GM19452 (cell line): ENCODE data around the gene DONSON.

Experiments
- ATAC-seq: cut with Tn5 transposase; IDR thresholded peaks from one replicate; pipeline ENCODE4 v1.9.1; 2021; ENCODE audit not compliant: unreplicated experiment

Gene DONSON

DNA sequence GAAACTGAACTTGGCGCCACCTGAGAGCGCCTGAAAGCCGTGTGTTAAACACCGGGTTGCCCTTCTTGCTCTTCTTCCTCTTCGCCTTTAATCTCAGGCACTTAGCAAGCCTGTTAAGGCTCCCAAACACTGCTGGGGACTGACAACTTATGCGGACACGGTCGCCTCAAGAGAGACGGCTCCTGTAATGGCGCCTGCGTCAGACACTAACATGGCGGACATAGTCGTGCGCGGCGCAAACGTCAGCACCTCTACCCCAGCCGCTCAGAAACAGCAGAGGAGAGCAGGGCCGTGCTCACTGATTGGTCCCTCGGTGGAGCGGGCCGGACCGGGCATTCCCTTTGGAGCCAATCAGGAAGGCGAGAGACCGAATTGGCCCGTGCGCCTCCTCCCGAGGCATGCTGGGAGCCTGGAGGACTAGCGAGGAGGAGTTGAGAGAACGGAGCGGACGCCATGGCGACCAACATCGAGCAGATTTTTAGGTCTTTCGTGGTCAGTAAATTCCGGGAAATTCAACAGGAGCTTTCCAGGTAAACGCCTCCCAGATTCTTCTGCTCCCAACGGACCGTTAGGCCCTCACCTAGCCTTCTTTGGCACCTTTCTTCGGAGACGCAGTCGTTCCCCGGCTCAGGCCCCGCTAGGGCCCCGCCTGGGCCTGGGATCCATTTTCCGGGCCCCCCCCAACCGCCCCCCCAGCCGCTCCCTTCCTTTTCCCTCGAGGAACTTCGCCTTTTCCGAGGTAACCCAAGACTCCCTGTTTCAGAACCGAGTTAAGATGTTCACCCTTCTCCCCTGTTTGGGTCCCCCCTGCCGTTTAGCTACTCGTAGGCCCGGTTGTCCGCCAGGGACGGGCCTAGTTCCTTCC, 45.6 kb downstream of the DONSON start, which contains the start of gene SON:
TSS of gene SON (plus strand) at position 399 of the 865 bp plus-strand sequence. CDS start at position 454, 55 bp downstream.
- ATAC-seq: peak; percentile 94

DNA sequence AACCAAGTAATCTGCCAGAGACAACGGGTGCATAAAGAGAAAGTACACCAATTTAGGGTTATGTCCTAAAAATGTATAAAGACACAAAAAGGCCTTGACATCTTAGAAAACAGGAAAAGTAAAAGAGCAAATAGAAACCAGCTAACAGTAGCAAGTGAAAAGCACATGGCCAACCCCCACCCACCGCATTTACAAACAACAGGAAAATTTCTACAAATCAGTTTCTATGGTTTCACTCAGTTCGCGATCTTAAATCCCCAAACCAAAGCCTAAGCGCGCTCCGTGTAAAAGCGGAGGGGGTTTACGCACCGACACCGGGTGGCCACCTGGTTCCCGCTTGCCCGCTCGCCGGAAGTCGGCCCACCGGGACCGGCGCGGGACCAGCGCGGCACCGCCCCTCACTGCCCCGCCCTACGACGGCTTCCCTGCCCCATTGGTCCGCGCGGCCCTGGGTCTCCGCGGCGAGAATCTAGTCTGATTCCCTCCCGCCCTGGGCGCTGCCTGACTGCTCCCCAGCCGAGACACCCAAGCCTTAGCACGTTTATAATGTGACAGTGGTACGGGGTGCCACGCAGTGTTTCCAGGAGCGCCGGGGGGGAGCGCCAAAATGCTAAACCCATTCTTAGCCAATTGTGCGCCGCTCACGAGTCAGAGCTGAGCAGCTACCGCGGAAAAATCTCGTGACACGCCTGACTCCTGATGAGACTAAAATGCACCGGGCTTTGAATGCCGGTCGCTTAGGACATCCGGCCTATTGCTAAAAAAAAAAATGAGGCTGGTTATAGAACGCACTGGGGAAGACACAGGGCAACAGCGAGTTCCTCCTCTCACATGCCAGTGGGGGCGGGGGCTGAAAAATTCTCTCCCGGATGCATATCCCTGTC, 46.5 kb downstream of the DONSON start, which contains the start of gene GART:
TSS of gene GART (minus strand) at position 362 of the 884 bp plus-strand sequence. CDS start 2,802 bp downstream, outside the sequence.
- peak; percentile 55 for ATAC-seq

DNA sequence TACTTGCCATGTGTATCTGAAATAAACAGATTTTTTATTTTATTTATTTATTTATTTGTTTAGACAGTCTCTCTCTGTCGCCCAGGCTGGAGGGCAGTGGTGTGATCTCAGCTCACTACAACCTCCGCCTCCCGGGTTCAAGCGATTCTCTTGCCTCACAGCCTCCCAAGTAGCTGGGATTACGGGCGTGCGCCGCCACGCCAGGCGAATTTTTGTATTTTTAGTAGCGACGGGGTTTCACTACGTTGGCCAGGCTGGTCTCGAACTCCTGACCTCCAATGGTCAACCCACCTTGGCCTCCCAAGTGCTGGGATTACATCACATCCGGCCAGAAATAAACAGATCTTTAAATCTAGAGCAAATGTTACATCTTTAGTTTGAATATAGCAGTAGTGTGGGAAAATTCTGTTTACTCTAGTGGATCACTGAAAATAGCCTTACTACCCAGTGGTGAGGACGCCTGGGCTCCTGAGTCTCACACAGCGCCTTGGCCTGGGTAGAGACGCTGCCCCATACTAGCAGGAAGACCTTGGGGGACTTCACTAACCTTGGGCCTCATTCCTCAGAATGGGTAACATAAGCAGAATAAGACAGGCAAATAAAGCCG, 47.3 kb downstream of the DONSON start:
- no peak for ATAC-seq

DNA sequence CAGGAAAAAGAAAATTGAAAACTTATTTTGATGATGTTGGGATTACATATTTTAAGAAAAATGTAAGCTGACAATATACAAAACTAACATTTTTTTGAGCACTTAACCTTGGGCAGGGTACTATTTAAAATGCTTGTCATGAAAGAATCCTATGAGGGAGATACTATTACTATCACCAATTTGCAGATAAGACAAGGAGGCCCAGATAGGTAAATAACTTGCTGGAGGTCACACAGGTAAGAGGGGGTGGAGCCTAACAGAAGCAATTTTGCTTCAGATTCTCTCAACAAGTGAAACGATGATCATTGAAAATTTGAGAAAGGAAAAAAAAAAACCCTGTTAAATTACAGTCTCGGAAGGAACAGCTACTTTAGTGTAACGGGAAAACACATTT, 47.8 kb downstream of the DONSON start:
- ATAC-seq: no peak

DNA sequence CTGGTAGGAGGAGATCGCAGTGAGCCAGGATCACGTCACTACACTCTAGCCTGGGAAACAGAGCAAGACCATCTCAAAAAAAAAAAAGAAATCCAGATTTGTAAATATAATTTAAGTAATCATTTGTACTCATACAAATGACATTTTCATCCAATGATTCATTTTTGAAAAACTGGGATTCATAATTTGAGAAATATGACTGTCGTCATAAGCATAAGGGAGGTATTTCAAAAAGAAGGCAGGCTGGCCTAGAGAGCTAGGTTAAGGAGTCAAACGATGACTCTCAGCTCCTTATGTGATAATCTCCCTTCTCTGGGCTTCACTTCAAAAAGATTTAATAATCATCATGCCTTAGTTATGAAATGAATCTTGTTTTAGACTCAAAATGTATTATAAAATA, 48.9 kb downstream of the DONSON start:
- no peak for ATAC-seq

DNA sequence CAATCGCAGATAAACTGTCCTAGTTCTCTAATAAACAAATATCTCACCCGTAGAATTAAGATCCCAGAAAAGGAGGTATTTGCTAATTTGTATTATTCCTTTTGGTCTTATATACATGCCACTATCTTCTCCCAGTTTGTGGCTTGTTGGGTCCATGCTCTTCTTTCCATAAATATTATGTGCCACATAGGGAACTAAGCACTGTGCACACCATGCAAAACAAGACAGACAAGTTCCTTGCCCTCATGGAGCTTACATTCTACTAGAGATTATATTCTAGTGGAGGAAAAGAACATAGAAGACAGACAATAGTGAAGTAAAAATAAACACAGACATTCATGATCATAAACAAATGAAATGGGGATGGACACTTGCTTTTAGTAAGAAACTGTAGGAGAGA, 51.3 kb downstream of the DONSON start:
- ATAC-seq: no peak

DNA sequence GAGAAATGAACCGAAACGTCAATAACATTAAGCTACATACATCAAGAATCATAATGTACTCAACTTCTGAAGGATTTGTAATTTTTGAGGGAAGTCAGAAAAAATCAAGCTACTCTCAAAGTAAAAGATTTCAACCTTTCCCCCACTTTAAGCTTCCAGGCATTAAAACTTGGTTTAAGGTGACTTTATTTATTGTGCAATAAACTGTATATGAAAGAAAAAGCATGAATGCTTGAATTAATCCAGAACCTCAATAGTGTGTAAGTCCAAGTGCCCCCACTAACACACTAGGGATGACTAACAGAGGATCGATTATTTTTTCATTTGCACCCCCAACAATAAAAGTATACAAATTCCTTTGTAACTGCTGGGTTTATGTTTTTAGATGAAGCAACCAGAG, 57.5 kb downstream of the DONSON start:
- ATAC-seq: no peak
